Midbrain (tissue), 1 donor: ENCODE data around the gene NRTN.

Experiments used
- DNase-seq: peaks from one replicate; lab custom pipeline; 2025; lab: John Stamatoyannopoulos, UW

NRTN gene

DNA sequence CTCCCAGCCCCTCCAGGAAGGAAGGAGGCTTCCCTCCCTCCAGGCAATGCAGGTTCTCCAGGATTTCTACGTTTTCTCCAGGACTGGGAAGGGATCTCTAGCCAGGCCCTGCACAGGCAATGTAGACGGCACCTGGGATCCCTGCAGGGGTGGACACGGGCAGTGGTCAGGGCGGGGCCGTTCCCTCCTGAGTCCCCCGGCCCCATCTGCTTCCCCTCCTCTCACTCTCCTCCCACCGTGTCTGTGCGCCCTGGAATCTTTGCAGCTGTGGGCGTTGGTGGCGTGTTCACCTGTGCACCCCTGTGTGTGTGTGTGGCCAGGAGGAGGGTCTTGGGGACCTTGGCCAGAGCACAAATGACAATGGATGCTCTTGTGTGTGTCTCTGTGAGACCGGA lies 10.0 kb downstream of the NRTN start:
- no peak for DNase-seq

DNA sequence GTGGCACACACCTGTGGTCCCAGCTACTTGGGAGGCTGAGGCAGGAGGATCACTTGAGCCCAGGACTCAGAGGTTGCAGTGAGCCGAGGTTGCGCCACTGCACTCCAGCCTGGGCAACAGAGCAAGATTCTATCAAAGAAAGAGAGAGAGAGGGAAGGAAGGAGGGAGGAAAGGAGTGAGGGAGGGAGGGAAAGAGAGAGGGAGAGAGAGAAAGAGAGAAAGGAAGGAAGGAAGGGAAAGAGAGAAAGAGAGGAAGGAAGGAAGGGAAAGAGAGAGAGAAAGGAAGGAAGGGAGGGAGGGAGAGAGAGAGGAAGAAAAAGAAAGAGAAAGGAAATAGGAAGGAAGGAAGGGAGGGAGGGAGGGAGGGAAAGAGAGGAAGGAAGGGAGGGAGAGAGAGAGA lies 12.4 kb downstream of the NRTN start:
- DNase-seq: no peak

GRCh38 chr19:5818594-5818993 lies 13.7 kb downstream of the NRTN start:
- DNase-seq: no peak

DNA sequence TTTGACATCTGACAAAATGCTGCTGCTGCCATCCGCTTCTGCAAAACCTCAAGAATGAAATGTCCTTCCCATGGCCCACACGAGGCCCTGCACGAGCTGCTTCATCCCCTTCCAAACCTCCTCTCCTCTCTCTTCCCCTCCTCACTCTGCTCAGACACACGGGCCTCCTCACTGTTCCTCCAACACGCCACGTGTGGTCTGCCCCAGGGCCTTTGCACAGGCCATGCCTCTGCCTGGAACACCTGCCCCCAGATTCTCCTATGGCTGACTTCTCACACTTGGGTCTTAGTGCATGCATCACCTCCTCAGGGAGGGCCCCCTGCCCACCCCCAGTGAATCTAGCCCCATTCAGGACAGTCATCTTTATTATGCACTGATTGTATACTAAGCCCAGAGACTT lies 15.9 kb downstream of the NRTN start:
- DNase-seq: no peak

DNA sequence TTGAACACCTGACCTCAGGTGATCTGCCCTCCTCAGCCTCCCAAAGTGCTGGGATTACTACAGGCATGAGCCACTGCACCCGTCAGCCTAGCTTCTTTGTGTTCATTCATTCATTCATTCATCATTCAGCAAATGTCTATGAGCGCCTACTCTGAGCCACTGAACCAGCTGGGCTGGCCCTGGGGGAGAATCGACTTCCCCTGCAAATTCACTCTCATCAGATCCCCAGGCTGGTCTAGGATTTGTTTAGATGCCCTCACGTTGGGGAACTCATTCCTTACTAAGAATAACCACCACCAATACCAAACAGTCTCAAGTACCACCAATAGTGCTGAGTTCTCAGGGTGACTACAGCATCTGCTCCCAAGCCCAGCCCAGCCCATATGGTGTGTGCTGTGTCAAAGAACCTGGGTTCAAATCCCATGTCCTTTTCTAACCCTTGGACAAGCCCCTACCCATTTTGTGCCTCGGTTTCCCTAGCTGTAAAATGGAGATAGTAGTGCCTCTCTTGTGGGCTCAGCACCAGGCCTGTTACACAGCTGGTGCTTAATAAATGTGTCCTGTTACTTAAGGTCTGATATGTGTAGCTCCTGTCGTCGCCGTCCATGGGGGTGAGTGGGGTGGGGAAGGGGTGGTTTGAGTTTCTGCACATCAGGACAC lies 16.8 kb downstream of the NRTN start:
- no peak for DNase-seq

GRCh38 chr19:5822181-5822844 lies 17.4 kb downstream of the NRTN start:
- DNase-seq: no peak

- DNase-seq: no peak
Observed at GRCh38 chr19:5823579-5824281, 18.9 kb downstream of the NRTN start.

DNA sequence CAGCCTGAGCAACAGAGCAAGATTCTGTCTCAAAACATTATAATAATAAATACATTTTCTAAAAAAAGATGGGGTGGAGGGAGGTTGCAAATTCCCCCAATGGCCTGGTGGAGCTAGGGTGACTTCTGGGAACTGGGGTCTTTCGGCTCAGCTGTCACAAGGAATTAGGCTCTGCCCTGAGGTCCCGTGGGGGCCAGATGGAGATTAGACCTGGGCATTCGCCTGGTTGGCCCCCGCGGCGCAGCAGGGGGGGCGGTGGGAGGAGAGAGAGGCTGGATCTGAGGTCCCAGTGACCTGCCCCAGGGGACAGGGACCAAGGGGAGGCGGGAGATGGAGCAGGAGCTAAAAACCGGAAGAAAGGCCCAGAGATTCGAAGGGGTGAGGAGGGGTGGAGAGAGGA lies 19.9 kb downstream of the NRTN start:
- DNase-seq: no peak

GRCh38 chr19:5825178-5825577 lies 20.3 kb downstream of the NRTN start:
- no peak for DNase-seq

DNA sequence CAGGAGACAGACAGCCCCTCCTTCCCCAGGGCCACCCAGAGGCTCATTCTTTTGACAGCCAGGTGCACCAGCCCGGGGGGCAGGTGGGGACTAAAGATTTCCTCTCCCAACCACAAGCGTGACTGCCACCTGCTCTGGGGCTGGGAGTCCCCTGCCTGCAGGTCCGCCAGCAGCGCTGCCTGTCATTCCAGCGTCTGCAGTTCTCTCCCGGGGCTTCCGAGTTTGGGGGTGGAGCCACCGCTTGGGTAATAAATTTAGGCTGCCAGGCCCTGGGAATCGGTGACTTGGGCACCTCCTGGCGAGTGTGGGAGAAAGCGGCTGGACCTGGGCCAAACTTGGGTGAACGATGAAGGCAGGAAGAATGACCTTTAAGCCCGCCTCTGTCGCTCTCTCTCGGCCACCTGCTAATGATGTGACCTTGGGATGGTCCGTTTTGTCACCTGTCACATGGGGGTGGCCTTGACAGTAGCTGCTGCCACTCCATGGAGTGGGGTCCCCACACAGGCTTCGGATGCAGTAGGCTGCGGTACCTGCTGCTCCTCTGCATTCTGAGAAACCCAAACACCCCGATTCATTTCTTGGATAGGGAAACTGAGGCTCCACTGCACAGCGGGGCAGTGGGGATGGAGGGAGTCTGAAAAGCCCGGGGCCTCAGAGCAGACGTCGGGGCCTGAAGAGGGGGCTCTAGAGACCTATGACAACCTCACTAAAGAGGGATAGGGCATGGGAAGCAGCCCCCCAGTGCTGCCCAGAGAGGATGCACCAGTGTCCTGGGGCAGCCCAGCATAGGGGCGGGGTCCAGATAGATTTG lies 21.9 kb downstream of the NRTN start:
- DNase-seq: no peak

- no peak for DNase-seq
Observed at GRCh38 chr19:5827342-5827890, 22.5 kb downstream of the NRTN start.

DNA sequence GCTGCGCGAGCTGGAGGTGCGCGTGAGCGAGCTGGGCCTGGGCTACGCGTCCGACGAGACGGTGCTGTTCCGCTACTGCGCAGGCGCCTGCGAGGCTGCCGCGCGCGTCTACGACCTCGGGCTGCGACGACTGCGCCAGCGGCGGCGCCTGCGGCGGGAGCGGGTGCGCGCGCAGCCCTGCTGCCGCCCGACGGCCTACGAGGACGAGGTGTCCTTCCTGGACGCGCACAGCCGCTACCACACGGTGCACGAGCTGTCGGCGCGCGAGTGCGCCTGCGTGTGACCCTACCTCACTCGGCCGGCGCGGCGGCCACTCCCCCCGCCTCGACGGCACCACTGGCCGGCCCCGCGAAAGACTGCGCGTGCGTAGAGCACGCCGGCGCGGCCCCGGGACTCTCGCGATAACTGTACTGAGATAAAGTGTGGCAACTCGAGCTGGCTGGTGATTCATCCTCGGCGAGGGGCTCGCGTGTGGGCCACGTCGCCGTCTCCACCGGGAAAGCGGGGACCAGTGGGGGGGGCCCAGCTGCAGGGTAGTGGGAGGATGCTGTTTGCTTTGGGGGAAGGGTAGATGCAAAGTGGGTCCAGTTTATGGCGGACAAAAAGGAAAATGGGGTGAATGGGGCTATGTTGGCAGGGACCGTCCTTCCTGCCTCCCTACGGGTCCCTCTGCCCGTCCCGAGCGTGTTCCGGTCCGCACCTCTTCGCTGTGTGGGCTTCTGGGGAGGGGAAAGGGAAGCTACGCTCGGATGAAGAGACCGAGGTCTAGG lies 23.2 kb downstream of the NRTN start:
- DNase-seq: peak; percentile 49

DNA sequence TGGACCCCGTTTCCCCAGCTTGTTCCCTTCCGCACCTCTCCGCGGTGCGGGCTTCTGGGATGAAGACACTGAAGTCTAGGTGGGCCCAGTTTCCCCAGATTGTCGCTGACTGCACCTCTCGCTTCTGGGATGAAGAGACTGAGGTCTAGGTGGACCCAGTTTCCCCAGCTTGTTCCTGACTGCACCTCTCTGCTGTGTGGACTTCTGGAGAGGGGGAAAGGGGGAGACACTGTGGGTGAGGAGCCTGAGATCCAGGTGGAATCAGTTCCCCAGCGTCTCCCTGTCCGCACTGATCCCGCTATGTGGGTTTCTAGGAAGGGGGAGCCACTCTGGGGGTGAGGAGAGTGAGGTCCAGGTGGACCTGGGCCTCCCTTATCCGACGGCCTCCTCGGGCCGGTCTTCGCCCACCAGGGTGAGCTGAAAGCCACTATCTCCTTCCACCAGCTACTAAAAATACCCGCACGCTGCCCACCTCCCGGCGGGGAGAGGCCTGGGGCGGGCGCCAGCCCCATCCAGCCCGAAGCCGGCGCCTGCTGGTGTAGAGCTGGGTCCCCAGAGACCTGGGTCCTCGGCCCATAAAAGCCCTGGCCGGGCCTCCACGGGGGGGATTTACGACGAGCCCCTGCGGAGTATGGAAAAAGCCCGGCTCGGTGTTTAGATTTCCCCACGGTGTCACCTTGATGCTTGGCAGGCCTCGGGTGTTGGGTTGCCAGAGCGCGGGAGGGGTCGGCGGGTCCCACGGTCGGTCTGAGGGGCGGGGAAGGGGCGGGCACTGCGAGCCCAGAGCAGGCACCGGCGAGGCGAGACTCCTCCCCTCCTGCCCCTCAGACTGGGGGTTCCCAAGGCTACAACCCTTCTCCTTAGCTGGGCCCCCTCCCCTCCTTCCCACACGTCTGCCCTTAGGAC lies 24.0 kb downstream of the NRTN start:
- no peak for DNase-seq

- no peak for DNase-seq
Observed at GRCh38 chr19:5829567-5830310, 24.9 kb downstream of the NRTN start.

GRCh38 chr19:5831159-5831558 lies 26.3 kb downstream of the NRTN start:
- DNase-seq: no peak

DNA sequence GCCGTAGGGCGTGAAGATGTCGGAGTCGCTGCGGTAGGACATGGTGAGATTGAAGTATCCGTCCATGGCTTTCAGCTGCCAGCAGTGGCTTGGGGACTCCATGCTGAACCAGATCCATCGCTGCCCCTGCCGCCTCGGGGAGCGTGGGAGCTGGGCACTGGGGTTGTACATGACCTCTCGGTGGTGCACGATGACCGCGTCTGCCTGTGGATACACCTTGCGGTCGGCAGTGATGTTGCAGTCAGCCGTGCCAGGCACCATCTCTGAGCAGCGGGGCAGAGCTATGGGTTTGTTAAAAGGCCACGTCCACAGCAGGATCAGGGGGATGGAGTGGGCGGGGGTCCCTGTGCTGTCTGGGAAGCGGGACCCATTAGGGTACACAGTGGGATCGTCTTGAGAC lies 27.2 kb downstream of the NRTN start:
- DNase-seq: no peak

DNA sequence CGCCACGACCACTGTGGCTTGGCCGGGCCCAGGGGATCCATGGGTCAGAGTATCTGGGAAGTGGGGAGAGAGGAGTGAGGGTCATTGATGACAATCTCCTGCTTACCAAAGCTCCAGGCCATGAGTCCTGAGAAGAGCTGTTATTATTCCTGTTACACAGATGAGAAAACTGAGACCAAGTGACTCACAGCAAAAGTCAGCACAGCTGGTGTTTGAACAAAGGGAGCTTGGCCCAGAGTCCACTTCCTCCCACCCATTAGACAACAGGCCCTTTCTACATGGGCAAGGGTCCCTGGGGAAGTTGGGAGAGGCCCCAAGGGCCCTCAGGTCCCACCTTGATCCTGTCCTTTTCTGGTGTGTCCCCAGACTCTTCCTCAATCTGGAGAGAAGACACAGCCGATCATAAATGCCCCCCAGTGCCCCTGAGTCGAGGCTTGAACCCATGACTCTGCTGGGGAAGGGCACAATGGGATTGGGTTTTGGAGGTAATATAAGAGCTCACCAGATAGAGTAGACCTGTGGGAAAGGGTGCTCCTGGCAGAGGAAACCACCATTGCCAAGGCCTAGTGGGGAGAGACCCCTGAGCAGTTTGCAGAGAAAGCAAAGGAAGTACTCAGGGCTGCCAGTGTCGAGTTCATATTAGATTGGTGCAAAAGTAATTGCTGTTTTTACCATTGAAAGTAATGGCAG lies 27.8 kb downstream of the NRTN start:
- DNase-seq: no peak

DNA sequence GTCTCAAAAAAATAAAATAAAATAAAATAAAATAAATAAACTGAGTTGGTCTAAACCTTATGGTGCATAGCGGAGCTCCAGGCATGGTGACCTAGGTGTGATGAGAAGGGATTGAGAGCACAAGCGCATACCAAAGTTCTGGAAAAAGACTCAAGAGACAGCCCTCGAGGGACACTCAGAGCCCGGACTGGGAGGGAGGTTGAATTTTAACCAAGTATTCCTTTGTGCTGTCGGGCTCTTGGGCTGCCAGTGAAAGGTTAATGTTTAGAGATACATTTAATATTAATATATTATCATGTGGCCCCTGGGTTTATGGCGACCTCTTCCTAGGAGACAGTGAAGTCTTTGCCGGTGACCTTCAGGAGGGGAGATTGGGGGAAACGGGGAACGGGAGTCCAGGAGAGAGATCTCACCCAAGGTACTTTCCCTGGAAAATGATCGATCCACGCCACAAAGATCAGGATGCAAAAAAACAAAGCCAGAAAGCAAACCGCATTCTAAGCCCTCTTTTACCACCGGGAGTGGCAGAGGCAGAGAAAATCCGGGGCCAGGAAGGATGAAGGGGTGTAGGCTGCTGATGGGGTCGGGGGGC lies 33.0 kb downstream of the NRTN start:
- DNase-seq: no peak
